ENCODE measurements around the gene TMEM143. TPM values are rescaled to one million over a fixed set of nuclear protein-coding genes. Genes with fewer than 3 reads are reported as not detected.
"Not testable (repeated sequence)": the region's sequence is repeated elsewhere in the genome, so short reads cannot be mapped to it uniquely, and the experiment has no call there.

TMEM143 gene
- total RNA-seq, 1 donor from 2014 or later: 3.2 TPM

GRCh38 chr19:48301886-48302599 is 61.7 kb downstream of the TMEM143 start:
- no peak for DNase-seq (ENCODE audit: extremely low spot score in 2 of 2)
- TF ChIP-seq, protein P1, sequence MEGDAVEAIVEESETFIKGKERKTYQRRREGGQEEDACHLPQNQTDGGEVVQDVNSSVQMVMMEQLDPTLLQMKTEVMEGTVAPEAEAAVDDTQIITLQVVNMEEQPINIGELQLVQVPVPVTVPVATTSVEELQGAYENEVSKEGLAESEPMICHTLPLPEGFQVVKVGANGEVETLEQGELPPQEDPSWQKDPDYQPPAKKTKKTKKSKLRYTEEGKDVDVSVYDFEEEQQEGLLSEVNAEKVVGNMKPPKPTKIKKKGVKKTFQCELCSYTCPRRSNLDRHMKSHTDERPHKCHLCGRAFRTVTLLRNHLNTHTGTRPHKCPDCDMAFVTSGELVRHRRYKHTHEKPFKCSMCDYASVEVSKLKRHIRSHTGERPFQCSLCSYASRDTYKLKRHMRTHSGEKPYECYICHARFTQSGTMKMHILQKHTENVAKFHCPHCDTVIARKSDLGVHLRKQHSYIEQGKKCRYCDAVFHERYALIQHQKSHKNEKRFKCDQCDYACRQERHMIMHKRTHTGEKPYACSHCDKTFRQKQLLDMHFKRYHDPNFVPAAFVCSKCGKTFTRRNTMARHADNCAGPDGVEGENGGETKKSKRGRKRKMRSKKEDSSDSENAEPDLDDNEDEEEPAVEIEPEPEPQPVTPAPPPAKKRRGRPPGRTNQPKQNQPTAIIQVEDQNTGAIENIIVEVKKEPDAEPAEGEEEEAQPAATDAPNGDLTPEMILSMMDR (IDR thresholded peaks at IDR 0.05): no peak
- TF ChIP-seq POLR2AphosphoS5 (IDR thresholded peaks at IDR 0.05; ENCODE audit: insufficient read depth in 1 of 2, low read depth in 1 of 2) (no peak), POLR2A (IDR thresholded peaks at IDR 0.05) (no peak)
- Histone ChIP-seq H3K27me3 (no peaks in the 10 kb centered on the region), H3K4me1 (no peaks in the 10 kb centered on the region), H3K27ac (no peak overlapping the region), H3K36me3 (no peaks in the 10 kb centered on the region), H3K9me3 (no peaks in the 10 kb centered on the region), H3K4me3 (no peak overlapping the region)
- intact Hi-C loops (cut with DNase I): no loop called here

DNA sequence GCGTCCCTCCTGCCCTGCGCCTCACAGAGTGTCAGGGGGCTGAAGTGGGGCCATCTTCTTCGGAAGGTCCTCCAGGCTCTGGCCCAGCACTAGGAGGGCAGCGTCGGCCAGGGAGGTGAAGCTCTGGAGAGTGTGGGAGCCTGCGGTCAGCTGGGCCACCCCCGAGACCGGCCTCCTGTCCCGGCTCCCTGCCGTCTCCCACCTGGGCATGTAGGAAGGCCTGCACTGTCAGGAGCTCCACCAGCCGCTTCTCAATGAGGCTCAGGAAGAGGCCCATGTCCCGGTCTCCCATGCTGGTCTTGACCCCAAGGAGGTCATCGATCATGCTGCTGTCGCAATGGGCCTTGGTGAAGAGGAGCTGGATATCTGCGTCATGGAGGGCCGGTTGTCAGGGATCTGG is 65.8 kb downstream of the TMEM143 start:
- H3K9me3 ChIP-seq: no peaks in the 10 kb centered on the region
- no peaks in the 10 kb centered on the region for H3K4me1 ChIP-seq
- no peak for DNase-seq (ENCODE audit: extremely low spot score in 2 of 2)
- no peaks in the 10 kb centered on the region for H3K27me3 ChIP-seq
- no peaks in the 10 kb centered on the region for H3K36me3 ChIP-seq
- TF ChIP-seq, protein P1 (IDR thresholded peaks at IDR 0.05): no peak
- H3K27ac ChIP-seq: no peak overlapping the region
- H3K4me3 ChIP-seq: no peak overlapping the region
- intact Hi-C loops (cut with DNase I): no loop called here

- Histone ChIP-seq H3K27me3 (no peaks in the 10 kb centered on the region), H3K36me3 (no peaks in the 10 kb centered on the region), H3K4me3 (no peak overlapping the region), H3K9me3 (no peaks in the 10 kb centered on the region), H3K4me1 (no peaks in the 10 kb centered on the region), H3K27ac (no peak overlapping the region)
- TF ChIP-seq POLR2AphosphoS5 (IDR thresholded peaks at IDR 0.05; ENCODE audit: insufficient read depth in 1 of 2, low read depth in 1 of 2): no peak
- TF ChIP-seq, protein P1 (IDR thresholded peaks at IDR 0.05): no peak
- TF ChIP-seq POLR2A (IDR thresholded peaks at IDR 0.05): no peak
- no peak for DNase-seq (ENCODE audit: extremely low spot score in 2 of 2)
- intact Hi-C loops (cut with DNase I): no loop called here
Observed at GRCh38 chr19:48296963-48297734, 66.6 kb downstream of the TMEM143 start.

DNA sequence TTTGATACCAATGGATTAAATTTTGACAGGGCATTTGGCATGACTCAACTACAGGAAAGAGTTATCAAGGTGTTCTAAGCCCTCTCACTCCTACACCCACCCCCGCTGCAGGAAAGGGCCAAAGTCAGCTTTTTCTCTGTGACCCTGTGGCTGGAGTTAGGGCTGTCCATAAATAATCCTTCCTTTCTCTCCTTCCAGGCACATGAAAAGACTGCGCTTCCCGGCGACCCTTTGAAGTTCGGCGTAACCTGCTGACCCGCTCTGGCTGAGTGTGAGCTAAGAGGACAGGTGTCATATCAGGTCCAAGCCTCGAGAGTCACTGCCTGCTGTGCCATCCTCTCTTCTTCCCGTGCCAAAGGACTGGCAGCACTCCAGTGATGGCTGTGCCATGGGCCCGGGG is 68.3 kb downstream of the TMEM143 start:
- Histone ChIP-seq H3K9me3 (no peaks in the 10 kb centered on the region), H3K4me3 (no peak overlapping the region), H3K4me1 (peaks cover 12% of the 10 kb centered on the region), H3K27me3 (no peaks in the 10 kb centered on the region), H3K36me3 (no peaks in the 10 kb centered on the region), H3K27ac (no peak overlapping the region)
- intact Hi-C loops (cut with DNase I): no loop called here
- DNase-seq (ENCODE audit: extremely low spot score in 2 of 2): no peak
- no peak for TF ChIP-seq POLR2AphosphoS5 (IDR thresholded peaks at IDR 0.05; ENCODE audit: insufficient read depth in 1 of 2, low read depth in 1 of 2)
- TF ChIP-seq, protein P1 (IDR thresholded peaks at IDR 0.05): no peak
- no peak for TF ChIP-seq POLR2A (IDR thresholded peaks at IDR 0.05)

DNA sequence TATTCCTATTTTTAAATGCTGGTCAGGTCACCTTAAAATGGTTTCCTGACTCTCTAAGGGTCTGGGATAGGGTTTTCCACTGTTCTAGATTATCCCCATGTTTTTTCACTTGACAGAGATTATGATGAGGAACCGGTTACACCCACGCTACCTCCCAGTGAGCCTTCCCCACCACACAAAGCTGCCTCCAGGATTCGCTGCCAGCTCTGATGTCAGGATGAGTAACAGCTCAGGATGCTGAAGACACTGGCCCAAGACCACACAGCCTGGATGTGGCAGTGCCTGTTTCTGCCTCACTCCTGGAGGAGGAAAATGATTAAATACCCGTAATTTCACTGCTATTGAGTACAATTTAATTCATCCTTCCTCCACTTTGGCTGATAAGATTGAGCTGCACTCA is 70.9 kb downstream of the TMEM143 start:
- TF ChIP-seq, protein P1 (IDR thresholded peaks at IDR 0.05): no peak
- no peak for TF ChIP-seq POLR2A (IDR thresholded peaks at IDR 0.05)
- Histone ChIP-seq H3K9me3 (no peaks in the 10 kb centered on the region), H3K27me3 (no peaks in the 10 kb centered on the region), H3K36me3 (no peaks in the 10 kb centered on the region), H3K4me1 (peaks cover 17% of the 10 kb centered on the region), H3K27ac (no peak overlapping the region), H3K4me3 (no peak overlapping the region)
- intact Hi-C loops (cut with DNase I): no loop called here
- DNase-seq (ENCODE audit: extremely low spot score in 2 of 2): no peak

GRCh38 chr19:48291489-48291815 is 72.3 kb downstream of the TMEM143 start:
- intact Hi-C loops (cut with DNase I): not testable (repeated sequence)
- peaks cover 17% of the 10 kb centered on the region for H3K4me1 ChIP-seq
- H3K4me3 ChIP-seq: peak overlapping the region in 1 of 2 donors; percentile 47

More at GRCh38 chr19:48291489-48291815, 72.3 kb downstream of the TMEM143 start:
- H3K27me3 ChIP-seq; H3K27ac ChIP-seq; H3K9me3 ChIP-seq; DNase-seq (ENCODE audit: extremely low spot score in 2 of 2); H3K36me3 ChIP-seq: not testable (repeated sequence)
